ENCODE data around the gene WDR90. TPM values are rescaled to one million over a fixed set of nuclear protein-coding genes. Genes with fewer than 3 reads are reported as not detected.

Gene WDR90
- total RNA-seq, 2 experiments from 2014 or later, result 87.3 to 89.6 TPM

Other genes starting within 250 kb of the WDR90 start
- 10 to 100 TPM in 1 of 2 experiments, 1 to 10 TPM in 1; 8.2 to 10.2 TPM for gene DECR2, start 247.5 kb upstream of the WDR90 start, total RNA-seq
- 10 to 100 TPM; 28.2 to 29.3 TPM for gene RAB11FIP3, start 223.7 kb upstream of the WDR90 start, total RNA-seq
- 100 to 1,000 TPM; 107 to 108 TPM for gene CAPN15, start 121.7 kb upstream of the WDR90 start, total RNA-seq
- not detected for gene PRR35, start 89.0 kb upstream of the WDR90 start, total RNA-seq
- under 1 TPM; 0.25 to 0.27 TPM for gene NHLRC4, start 82.4 kb upstream of the WDR90 start, total RNA-seq
- 10 to 100 TPM; 46.7 to 50.8 TPM for gene PIGQ, start 79.4 kb upstream of the WDR90 start, total RNA-seq
- 10 to 100 TPM in 1 of 2 experiments, 1 to 10 TPM in 1; 8.9 to 11.1 TPM for gene RAB40C, start 59.3 kb upstream of the WDR90 start, total RNA-seq
- under 1 TPM; 0.15 to 0.19 TPM for gene WFIKKN1, start 18.4 kb upstream of the WDR90 start, total RNA-seq
- 100 to 1,000 TPM; 136 to 137 TPM for gene METTL26, start 13.1 kb upstream of the WDR90 start, total RNA-seq
- 10 to 100 TPM; 63.5 to 73.0 TPM for gene MCRIP2, start 7.5 kb upstream of the WDR90 start, total RNA-seq
- gene RHOT2, start 18.8 kb downstream of the WDR90 start, total RNA-seq, result 100 to 1,000 TPM; 136 to 147 TPM
- under 1 TPM; 0.48 to 0.63 TPM for gene RHBDL1, start 26.3 kb downstream of the WDR90 start, total RNA-seq
- 100 to 1,000 TPM; 100 to 106 TPM for gene STUB1, start 31.0 kb downstream of the WDR90 start, total RNA-seq
- 10 to 100 TPM; 48.7 to 49.3 TPM for gene JMJD8, start 35.0 kb downstream of the WDR90 start, total RNA-seq
- gene WDR24, start 41.0 kb downstream of the WDR90 start, total RNA-seq, result 10 to 100 TPM; 22.0 to 23.6 TPM
- 1 to 10 TPM; 4.1 to 5.7 TPM for gene FBXL16, start 56.4 kb downstream of the WDR90 start, total RNA-seq
- gene METRN, start 65.8 kb downstream of the WDR90 start, total RNA-seq, result 10 to 100 TPM; 35.3 to 37.7 TPM
- gene ANTKMT, start 71.8 kb downstream of the WDR90 start, total RNA-seq, result 10 to 100 TPM; 69.1 to 69.9 TPM
- 1 to 10 TPM; 8.6 TPM for gene CCDC78, start 77.1 kb downstream of the WDR90 start, total RNA-seq
- gene HAGHL, start 77.7 kb downstream of the WDR90 start, total RNA-seq, result 10 to 100 TPM; 29.0 to 31.5 TPM
- 10 to 100 TPM; 33.4 to 34.5 TPM for gene CIAO3, start 91.6 kb downstream of the WDR90 start, total RNA-seq
- not detected for gene MSLN, start 111.4 kb downstream of the WDR90 start, total RNA-seq
- 10 to 100 TPM; 40.6 to 44.4 TPM for gene RPUSD1, start 139.0 kb downstream of the WDR90 start, total RNA-seq
- 100 to 1,000 TPM; 122 to 128 TPM for gene CHTF18, start 139.3 kb downstream of the WDR90 start, total RNA-seq
- gene GNG13, start 151.4 kb downstream of the WDR90 start, total RNA-seq, result not detected